C1 segment of cervical spinal cord (tissue), 14 donors: ENCODE data around the gene LRRC4C.

Experiments used
- DNase-seq, 14 donors: peaks; one replicate each; lab custom pipeline; 2025; lab: John Stamatoyannopoulos, UW

LRRC4C gene

DNA sequence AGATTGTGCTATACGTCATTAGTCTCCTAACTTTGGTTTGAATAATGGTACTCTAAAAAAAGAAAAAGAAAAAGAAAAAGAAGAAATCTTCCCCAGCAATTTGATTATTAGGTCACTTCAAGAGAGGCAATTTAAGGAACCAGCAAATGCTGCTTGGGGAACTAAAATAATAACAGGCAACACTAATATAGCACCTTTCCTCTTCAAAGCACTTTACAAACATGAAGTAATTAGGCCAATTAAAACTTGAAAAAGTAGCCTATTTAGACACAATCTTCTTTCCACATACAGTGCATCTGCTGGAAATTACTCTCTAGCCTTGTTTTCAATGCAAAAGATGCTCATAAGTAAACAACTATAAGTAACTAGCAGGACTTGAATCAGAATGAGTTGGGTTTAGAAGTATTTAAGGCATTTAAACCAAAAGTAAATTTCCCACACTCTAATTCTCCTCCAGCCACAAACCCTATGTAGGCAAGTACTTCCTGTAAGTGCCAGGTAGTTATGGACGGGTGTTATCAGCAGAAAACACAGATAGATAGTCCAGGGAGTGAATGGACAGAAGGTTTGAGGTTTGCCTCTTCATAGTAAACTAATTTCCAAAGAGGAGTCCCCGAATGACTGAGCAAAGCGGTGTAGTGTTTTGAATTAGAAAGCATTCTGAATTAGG lies 44.5 kb downstream of the LRRC4C start:
- no peak for DNase-seq

DNA sequence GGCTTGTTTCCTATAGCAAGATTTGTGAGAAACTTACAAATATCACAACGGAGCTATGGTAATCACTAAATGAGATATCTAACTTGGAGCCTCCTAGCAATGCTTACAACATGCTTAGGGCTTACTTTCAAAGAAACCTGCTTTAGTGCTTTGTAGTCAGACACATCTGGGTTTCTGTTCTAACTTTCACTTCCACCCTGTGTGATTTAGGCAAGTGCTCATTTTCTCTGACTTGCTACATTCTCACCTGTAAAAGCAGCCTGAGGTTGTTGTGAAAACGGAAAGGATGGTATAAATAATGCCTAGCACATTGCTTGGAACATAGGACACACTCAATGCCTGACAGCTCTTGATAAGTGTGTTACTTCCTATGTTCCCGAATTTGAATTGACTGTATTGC lies 45.6 kb downstream of the LRRC4C start:
- no peak for DNase-seq

DNA sequence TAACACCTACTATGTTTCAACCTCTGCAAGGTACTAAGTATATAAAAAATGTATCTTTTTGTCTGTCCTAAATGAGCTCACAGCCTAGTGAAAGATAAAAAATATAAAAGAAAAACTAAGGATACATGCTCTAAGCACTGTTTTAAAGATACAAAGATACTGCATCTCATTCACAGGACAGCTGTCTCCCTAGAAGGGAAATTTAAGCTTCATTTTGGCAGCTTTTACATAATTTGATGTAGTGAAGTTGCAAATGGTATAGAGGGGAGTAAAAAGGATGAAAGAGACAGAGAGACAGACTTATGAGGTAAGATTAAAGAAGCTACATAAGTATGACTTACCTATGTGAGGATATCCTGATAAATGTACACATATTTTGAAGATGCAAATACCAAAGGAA lies 53.6 kb downstream of the LRRC4C start:
- no peak for DNase-seq

DNA sequence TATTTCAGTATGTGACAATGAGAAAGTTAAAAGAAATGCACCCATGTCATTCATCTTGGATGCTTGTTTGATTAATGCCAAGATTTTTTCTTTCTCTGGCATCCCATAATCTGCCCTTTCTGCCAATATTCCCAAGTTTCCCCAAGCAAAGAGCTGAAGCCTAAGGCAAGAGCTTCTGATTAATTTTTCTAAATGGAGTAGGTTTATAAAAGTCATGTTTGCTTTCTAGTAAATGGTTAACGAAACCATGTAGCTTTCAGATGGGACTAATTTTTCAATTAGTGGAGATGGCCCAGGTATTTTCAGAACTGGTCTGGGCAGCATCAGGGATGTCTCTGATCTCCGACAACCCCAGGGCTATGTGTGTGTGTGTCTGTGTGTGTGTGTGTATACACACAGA lies 55.3 kb downstream of the LRRC4C start:
- no peak for DNase-seq

DNA sequence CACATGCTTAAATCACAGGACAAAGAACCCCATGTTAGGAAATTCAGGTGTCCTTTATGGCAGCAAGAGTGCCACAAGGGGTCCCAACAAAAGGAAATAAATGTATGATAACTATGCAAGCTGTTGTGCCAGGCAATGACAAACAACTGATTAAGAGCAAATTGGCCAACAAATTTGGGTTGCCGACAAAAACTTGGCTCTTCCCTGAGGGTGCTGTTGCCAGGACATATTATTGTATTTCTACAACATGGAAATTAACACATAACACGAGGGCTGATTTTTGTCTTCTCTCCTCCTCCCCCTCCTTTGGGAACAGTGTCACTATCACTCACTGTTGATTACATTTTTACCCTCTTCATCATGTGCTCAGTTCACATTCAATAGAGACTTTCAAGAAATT lies 56.0 kb downstream of the LRRC4C start:
- DNase-seq: no peak

DNA sequence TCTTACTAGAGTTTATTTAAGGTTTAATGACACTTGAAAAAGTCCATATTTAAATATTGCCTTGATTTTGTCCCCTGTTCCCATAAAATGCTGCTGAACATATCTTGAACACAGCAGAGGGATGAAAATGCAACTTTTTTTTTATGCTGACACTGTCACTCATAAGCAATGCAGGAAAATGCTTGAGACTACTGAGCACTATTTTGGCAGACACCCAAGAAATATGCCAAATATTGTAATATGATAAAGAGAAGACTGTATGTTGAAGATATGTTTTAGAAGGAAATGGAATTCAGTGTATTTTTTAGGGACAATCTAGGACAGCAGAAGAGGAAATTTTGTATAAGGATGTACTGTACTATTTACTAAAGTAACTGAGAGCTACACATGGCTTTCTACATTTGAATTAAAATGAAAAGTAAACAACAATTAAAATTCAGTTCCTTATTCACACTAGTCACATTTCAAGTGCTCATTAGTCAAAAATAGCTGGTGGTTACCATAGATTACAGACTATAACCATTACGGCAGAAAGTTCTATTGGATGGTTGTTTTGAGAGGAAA lies 58.6 kb downstream of the LRRC4C start:
- DNase-seq: no peak

DNA sequence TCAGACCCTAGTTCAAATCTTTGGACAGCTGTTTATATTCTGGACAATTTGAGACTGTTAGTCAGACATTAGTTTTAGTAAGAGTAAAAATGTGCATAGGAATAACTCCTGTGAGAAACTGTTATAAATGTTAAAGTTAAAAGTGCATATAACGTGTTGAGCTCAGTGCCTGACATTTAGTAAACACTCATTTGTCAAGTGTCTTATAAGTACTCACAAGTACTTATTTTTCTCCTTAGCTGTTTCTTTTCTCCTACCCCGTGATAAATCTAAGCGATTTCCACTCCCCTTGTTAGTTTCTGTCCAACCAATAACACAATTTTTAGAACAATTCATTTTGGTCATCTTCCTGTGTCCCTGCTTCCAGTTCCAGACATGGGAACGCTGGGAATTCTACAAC lies 59.3 kb downstream of the LRRC4C start:
- no peak for DNase-seq

DNA sequence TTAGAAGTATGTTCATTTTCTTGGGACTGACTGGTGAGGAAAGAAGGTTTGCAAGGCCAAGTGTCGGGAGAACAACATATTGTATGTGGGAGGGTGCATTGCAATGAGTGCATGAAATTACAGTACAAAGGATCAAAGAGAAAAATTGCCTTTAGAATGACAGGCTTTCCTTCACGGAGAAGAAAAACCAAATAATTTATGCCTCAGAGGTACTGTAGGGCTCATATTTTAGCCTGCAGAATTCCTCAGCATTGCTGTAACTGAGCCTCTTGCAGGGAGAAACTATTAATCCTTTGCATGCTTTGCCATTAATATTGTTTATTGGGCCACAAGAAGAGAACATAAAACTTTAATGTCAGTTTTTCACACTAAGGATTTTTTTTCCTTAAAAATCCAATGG lies 60.1 kb downstream of the LRRC4C start:
- DNase-seq: no peak

DNA sequence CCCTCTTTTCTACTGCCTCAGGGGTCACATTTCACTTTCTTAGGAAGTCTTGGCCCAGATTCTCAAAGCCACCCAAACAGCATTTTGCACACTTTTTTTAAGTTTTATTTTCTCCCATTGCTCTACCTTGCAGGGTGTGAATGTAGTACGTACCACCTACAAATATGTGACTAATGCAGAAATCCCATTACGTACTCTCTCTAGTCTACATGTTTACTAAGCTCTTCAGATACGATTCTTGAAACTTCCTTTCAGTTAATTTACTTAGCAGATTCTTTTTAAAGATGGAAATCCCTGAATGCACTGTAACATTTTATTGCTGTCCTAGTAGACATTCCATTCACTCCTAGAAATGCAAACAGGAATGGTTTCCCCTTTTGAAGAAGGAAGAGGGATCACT lies 61.3 kb downstream of the LRRC4C start:
- DNase-seq: no peak

DNA sequence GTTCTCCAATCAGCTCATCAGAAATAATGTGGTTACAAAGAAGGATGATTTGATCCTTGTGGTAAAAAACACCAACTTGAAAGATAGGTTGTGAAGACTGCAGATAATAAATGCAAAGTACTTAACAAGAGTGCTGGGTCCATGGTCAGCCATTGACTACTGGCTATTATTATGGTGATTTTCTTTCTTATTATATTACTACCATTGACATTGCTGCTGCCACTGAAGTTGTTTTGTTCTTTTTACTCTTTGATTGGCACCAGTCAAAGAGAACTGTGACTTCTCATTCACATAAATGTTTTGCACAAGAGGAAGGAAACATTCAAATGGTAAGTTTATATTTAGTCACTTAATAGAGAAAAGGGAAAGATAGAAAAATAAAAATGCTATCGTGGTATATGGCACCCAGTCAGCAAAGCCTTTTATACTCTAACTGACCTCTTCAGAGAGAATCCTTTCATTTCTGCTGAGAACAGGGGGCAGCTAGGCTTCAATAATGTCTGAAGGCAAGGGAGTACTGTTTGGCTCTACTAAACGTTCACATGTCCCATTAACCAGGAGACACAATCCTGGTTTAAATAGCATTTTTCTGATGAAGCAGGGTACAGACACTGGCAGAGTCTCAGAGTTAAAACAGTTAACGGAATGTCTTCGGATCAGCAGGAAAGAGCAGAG lies 64.8 kb downstream of the LRRC4C start:
- no peak for DNase-seq

DNA sequence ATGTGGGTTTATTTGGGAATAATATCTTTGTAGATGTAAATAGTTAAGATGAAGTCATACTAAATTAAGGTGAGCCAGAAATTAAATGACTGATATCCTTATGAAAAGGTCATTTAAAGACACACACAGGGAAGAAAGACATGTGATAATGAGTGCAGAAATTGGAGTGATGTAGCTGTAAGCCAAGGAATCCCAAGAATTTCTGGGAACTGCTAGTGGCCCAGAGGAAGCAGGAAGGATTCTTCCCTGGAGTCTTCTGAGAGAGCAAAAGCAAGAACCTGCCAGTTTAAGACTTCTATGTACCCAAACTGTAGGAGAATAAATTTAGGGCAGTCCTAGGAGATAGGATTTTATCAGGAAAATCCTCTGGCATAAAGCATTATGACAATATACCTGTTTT lies 66.9 kb downstream of the LRRC4C start:
- DNase-seq: no peak

DNA sequence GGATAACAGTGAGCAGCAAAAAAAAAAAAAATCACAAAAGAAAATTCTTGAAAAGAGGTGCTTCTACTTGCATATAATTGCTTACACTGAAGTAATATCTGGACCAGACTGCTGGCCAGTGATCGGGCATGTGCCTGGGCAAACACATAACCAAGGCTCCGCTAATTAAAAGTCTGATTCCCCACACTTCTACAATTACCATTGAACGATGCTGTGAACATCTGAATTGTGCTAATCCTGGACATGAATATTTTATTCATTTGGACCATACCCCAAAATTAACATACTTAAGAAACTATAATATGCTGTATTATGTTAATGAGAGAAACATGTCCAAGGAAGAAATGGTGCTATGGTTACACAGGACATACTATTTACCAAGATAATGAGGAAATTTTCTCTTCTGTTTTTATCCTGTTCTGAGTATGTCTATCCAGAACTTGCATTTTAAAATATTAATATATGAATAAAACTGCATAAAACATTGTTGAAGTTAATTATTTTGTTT lies 69.8 kb downstream of the LRRC4C start:
- DNase-seq: no peak

DNA sequence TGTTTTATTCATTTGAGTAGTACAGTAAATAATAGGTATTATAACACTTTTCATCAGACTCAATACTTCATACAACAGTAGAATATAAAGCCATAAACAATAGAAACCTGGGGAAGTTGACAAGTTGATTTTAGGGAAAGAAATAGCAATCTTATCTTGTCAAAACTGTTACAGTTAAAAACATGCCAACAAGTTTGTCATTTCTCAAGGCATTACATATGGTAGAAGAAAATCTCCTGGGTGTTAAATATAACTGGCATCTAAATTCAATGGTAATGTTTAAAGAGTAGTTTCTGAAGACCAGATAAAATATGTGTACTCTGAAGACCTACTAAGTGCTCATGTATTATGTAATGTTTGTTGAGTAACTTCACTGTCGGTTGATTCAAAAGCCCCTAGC lies 75.1 kb downstream of the LRRC4C start:
- no peak for DNase-seq

DNA sequence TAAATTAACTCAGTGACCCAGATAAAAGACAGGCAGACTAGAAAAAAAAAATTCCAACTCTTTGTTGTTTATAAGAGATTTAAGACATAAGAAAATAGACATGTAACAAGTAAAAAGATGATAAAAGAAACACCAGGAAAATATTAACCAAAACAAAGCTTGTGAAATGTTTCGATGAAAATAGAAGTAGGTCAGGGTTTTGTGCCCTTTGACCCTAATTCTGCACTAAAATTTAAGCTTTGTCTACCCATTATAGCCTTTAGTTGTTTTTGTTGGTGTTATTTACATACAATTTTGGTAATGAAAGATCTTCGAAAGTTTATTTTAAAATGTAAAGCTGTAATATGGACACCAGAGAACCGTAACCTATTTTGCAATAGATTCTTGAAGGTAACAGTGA lies 75.7 kb downstream of the LRRC4C start:
- no peak for DNase-seq

DNA sequence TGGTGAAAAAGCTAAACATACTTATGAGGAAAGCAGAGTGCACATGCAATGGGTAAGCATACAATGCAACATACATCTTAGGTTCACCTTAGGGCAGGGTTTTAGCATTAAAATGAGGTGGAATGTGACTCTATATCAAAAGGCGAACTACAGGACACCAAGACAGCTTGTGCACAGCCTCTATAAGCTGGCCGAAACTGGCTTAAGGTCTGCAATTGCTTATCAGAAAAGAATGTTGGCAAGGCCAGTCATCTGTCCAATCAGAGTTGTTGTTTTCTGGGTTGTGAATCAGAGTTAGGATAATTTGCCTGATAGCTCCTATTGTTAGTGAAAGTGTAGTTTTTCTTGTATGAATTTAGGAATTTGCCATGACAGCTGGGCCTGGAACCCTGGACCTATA lies 76.5 kb downstream of the LRRC4C start:
- DNase-seq: no peak

DNA sequence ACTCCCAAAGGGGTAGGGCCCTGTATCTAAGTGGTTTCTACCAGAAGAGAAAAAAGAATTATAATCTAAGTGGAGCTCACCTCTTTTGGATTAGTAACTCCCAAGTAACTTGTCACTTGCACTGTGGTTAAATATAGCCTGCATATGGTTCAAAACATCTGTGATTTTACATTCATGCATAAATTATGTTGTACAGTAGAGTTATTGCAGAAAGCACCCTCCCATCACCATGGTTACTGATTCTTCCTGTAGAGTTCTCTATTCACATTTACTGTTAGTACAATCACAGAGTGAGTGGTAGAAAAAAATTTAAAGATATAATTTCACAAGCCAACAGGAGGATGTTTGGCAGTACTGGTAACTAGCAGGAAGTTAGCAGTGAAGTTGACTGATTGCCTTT lies 80.4 kb downstream of the LRRC4C start:
- DNase-seq: no peak

DNA sequence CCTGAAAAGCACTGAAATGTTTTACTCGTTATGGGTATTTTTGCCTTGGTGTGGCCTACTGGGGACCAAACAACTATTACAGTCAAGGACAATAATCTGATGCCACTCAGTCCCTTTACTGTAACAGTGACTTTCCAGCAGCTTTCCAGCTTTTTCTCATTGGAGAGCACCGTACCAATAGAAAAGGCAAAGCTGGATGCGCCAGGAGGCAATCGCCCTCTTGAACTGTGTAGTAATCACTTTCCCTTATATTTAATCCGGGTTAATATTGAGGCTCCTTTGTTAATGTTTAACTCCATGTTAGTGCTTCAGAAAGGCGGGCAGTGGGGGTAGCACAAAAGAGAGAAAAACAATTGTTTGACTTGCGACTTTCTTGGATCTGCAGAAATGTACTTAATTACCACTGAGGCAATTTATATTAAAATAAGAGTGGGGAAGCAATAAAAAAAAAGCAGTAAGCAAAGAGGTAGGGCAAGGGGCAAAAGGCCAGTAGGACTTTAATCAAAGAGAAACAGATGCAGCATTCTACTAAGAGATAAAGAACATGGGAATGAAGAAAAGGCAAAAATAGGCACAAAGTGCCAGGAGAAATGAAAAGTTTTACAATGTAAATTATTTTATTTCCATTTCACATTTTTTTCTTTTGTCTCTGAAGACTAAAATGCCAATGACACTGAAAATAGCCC lies 81.6 kb downstream of the LRRC4C start:
- no peak for DNase-seq

DNA sequence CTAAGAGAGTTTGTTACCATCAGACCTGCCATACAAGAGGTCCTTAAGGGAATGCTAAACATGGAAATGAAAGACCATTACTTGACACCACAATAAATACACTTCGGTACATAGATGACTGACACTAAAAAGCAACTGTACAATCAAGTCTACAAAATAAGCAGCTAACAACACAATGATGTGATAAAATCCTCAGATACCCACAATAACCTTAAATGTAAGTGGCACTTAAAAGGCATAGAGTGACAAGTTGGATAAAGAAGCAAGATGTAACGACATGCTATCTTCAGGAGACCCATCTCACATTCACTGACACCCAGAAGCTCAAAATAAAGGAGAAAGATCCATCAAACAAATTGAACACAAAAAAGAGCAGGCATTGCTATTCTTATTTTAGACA lies 107.6 kb downstream of the LRRC4C start:
- DNase-seq: no peak

DNA sequence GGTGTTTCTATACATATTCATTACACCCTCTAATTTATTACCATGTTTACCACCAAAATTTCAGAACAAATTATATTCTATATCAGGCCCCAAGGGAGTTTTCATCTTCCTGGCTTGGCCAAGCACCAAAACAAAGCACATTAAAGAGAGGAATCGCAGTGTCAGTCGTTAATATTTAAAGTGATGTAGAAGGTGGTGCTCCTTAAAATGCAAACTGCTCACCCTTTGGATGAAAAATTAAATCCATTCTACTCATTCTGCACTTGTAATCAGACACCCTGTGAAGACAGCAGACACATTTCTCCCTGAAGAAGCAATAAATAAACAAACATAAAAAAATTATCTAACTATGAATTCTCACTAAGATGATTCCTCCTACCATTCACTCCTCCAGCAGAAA lies 113.4 kb downstream of the LRRC4C start:
- no peak for DNase-seq

DNA sequence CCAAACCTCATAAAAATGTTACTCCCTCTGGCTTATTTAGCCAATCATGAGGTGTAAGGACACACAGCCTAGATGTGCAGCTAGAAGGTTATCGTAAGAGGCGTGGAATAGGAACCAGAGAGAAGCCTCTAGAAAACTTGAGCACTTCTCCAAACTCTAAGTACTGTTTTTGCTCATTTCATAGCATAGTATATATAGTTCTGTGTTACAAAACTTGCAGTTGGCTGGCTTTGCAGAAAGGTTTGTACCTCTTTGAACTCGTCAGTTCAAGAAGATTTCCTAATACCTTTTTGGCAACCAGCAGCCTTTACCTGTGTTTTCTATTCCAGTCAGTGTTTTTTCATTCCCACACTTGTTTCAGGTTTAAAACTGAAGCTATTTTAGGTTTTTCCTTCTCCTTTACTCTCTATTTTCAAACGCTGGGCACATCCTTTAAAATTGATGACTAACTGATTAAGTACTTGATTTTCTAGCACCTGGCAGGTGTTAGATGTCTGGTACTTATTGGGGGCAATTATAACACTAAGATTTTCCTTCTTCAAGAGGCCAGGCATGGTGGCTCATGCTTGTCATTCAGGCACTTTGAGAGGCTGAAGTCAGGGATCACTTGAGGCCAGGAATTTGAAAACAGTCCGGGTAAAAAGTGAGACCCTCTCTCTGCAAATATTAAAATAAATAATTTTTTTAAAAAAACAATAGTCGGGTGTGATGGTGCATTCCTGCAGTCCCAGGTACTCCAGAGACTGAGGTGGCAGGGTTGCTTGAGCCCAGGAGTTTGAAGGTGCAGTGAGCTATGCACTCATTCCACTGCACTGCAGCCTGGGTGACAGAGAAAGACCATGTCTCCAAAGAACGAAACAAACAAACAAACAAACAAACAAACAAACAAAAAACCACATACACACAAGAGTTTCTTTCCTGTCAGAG lies 125.2 kb downstream of the LRRC4C start:
- no peak for DNase-seq

DNA sequence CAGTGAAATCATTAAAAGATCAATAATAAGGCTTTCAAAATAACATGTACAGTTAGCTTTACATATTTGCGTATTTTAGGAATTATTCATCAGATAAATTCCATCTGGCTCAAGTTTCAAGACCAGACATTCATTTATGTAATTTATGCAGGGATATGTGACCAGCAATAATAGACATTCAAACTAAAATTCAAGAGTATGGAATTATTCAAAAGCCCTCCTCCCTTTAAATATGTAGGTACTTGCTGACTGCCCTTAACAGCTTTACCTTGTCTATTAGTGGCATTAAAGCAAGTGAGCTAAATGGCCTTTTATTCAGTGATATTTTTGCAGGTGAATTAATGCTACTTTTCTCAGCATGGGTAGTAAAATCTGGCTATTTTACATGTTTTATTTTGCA lies 126.1 kb downstream of the LRRC4C start:
- DNase-seq: no peak

DNA sequence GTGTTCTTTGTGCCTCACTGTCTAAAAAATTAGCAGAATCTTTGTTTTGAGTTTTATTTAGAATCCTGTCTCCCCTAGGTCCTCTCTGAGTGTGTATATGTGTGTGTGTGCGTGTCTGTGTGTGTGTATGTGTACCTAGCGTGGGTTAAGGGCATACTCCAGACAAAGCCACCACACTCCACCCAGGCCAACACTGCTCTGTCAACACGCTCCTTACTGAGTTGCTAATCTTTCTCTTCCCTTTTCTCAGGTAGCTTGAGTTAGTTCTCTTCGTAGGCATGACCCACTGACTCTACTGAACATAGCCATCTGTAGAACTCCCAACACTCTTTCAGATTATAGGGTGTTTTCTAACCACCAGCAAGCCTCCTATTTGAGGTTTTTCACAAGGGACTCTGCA lies 131.1 kb downstream of the LRRC4C start:
- no peak for DNase-seq
